HepG2 (cell line): Measurements from ENCODE around the gene NFIC. TPM values are rescaled to one million over a fixed set of nuclear protein-coding genes. Genes with fewer than 3 reads are reported as not detected.

ENCODE experiments used
- BCL6 ChIP-seq: IDR thresholded peaks from 2 replicates; pipeline ENCODE4 v1.6.1; 2016; ENCODE audit warnings: missing genetic modification reagents, missing compliant biosample characterization
- DBP ChIP-seq: sonication (generic); formaldehyde crosslinking; IDR thresholded peaks from 2 replicates; pipeline ENCODE4 v1.4.0; 2020; ENCODE audit warnings: missing genetic modification reagents; ENCODE audit errors: not compliant biosample characterization
- HNF1A ChIP-seq, 2 experiments: sonication (generic) in 1 of 2; formaldehyde crosslinking in 1 of 2; IDR thresholded peaks; 2 replicates each; pipeline versions ENCODE4 v1.4.0 to v1.6.1; 2016 to 2020; ENCODE audit warnings: borderline replicate concordance in 1 of 2, low read depth in 1 of 2, mild to moderate bottlenecking in 1 of 2, missing genetic modification reagents in 1 of 2
- MEIS1 ChIP-seq: sonication (generic); formaldehyde crosslinking; IDR thresholded peaks from 2 replicates; pipeline ENCODE4 v1.9.0; 2021; ENCODE audit warnings: mild to moderate bottlenecking, missing genetic modification reagents, moderate library complexity, borderline replicate concordance
- SNRNP70 ChIP-seq: fragments of 200-400 bp; formaldehyde crosslinking; IDR thresholded peaks from 2 replicates; pipeline ENCODE4 v1.6.1; 2017; ENCODE audit warnings: mild to moderate bottlenecking, low read depth, low read length, moderate library complexity
- TMF1 ChIP-seq: sonication (generic); formaldehyde crosslinking; IDR thresholded peaks from 2 replicates; pipeline ENCODE4 v1.8.1; 2022; ENCODE audit warnings: low read depth, missing genetic modification reagents
- TSC22D2 ChIP-seq: sonication (generic); formaldehyde crosslinking; IDR thresholded peaks from 2 replicates; pipeline ENCODE4 v1.5.1; 2020; ENCODE audit warnings: missing genetic modification reagents, mild to moderate bottlenecking, borderline replicate concordance
- ZNF800 ChIP-seq: sonication (generic); formaldehyde crosslinking; IDR thresholded peaks from 2 replicates; pipeline ENCODE4 v1.4.0; 2020; ENCODE audit warnings: missing genetic modification reagents
- polyA plus RNA-seq, 8 experiments: library from polyadenylated mRNA; depleted of rRNA in 3 of 8; stranded (reverse) in 7 of 8; unstranded in 1 of 8; fragments of >200 nt; fragmentation: Illumina TruSeq in 4 of 8; extraction: Trizol in 4 of 8; gene quantifications; 2 replicates each; pipeline versions ENCODE4 v1.2.1 to v1.2.3, GENCODE V29; 2011 to 2016; ENCODE audit warnings: low read depth in 4 of 8, missing spikeins in 1 of 8, mixed read lengths in 1 of 8; ENCODE audit not compliant: insufficient read depth in 1 of 8
- total RNA-seq, 5 experiments: library from RNA; depleted of rRNA; stranded (reverse); fragments of >200 nt; fragmentation: Illumina TruSeq; extraction: Trizol; gene quantifications; 2 replicates each; pipeline ENCODE4 v1.2.3, GENCODE V29; 2016; ENCODE audit warnings: low read depth in 1 of 5
- TF ChIP-seq, protein P1 (sequence below): sonication (generic); formaldehyde crosslinking; IDR thresholded peaks from 2 replicates; pipeline ENCODE4 v1.4.0; 2020; ENCODE audit warnings: mild to moderate bottlenecking, missing genetic modification reagents
- TF ChIP-seq, protein P2 (sequence below): sonication (generic); formaldehyde crosslinking; IDR thresholded peaks from 2 replicates; pipeline ENCODE4 v1.4.0; 2020; ENCODE audit warnings: mild to moderate bottlenecking, missing genetic modification reagents

Gene NFIC
- total and polyA plus RNA-seq, 2 of the 13 experiments (the other 11 are each of a cell fraction or from before 2014, with no cell fraction given), result 1.3 to 2.5 TPM

DNA sequence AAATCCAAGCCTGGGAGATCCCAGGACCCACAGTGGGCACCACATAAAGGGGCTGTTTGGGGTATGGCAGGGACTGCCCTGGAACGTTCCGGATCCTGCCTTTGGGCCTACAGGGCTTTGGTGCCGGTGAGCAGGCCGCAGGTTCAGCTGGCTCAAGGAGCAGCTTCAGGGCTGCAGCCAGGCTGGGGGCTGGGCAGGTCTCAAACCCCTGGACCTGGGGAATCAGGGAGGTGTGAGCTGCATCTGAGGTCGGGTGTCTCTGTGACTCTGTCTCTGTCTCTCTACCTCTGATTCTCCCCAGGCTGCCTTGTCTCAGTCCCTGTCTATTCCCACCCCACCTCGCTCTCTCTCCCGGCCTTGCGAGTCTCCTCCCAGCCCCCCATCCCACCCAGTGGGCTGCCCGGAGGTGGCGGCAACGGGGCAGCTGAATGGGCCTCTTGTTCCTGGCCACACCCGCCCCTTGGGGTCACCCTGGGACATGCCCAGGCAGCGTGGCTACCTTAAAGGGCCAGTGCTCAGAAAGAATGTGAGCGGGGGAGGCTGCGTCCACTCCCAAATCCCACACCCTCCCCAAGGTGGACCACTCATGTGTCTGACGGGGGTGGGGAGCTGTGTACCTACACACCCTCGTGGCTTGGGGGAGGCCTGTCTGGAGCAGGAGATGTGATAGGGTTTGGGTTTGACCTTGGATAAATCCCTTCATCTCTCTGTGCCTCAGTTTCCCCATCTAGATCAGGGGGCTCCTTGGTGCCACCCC is 31.1 kb downstream of the NFIC start (continued):
- TF ChIP-seq ZNF800 (CRISPR knock-in tag) (no peak), DBP (CRISPR knock-in tag) (no peak), MEIS1 (0 out of 2 replicates have a peak, but pooled peaks have one; percentile 48), TSC22D2 (0 out of 2 replicates have a peak, but pooled peaks have one; percentile 52), SNRNP70 (no peak), TMF1 (no peak; the same call in 1 of the 2 replicates), HNF1A (IDR thresholded peaks at IDR 0.05; ENCODE audit: low read depth) (no peak), HNF1A (CRISPR knock-in tag; IDR thresholded peaks at IDR 0.05; ENCODE audit: borderline replicate concordance) (peak; percentile 67; the same call in 1 of the 2 replicates), BCL6 (CRISPR knock-in tag) (peak; percentile 64; the same call in 1 of the 2 replicates)
- TF ChIP-seq, protein P1, sequence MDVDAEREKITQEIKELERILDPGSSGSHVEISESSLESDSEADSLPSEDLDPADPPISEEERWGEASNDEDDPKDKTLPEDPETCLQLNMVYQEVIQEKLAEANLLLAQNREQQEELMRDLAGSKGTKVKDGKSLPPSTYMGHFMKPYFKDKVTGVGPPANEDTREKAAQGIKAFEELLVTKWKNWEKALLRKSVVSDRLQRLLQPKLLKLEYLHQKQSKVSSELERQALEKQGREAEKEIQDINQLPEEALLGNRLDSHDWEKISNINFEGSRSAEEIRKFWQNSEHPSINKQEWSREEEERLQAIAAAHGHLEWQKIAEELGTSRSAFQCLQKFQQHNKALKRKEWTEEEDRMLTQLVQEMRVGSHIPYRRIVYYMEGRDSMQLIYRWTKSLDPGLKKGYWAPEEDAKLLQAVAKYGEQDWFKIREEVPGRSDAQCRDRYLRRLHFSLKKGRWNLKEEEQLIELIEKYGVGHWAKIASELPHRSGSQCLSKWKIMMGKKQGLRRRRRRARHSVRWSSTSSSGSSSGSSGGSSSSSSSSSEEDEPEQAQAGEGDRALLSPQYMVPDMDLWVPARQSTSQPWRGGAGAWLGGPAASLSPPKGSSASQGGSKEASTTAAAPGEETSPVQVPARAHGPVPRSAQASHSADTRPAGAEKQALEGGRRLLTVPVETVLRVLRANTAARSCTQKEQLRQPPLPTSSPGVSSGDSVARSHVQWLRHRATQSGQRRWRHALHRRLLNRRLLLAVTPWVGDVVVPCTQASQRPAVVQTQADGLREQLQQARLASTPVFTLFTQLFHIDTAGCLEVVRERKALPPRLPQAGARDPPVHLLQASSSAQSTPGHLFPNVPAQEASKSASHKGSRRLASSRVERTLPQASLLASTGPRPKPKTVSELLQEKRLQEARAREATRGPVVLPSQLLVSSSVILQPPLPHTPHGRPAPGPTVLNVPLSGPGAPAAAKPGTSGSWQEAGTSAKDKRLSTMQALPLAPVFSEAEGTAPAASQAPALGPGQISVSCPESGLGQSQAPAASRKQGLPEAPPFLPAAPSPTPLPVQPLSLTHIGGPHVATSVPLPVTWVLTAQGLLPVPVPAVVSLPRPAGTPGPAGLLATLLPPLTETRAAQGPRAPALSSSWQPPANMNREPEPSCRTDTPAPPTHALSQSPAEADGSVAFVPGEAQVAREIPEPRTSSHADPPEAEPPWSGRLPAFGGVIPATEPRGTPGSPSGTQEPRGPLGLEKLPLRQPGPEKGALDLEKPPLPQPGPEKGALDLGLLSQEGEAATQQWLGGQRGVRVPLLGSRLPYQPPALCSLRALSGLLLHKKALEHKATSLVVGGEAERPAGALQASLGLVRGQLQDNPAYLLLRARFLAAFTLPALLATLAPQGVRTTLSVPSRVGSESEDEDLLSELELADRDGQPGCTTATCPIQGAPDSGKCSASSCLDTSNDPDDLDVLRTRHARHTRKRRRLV (CRISPR knock-in tag), result no peak
- TF ChIP-seq, protein P2, sequence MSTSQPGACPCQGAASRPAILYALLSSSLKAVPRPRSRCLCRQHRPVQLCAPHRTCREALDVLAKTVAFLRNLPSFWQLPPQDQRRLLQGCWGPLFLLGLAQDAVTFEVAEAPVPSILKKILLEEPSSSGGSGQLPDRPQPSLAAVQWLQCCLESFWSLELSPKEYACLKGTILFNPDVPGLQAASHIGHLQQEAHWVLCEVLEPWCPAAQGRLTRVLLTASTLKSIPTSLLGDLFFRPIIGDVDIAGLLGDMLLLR (CRISPR knock-in tag), result peak; percentile 37; the same call in 1 of the 2 replicates
